ENCODE measurements around the gene NXPH4. TPM values are rescaled to one million over a fixed set of nuclear protein-coding genes. Genes with fewer than 3 reads are reported as not detected.
A peak's percentile ranks its signal among the peaks of the same experiment; 100 is the strongest.

The NXPH4 gene
- total RNA-seq, 1 donor from 2014 or later = not detected

GRCh38 chr12:57216921-57217879, 606 bp downstream of the NXPH4 start:
- H3K4me1 Mint-ChIP-seq (ENCODE audit: unreplicated experiment) = peaks cover 20% of the 10 kb centered on the region
- DNase-seq (ENCODE audit: low spot score) = no peak

DNA sequence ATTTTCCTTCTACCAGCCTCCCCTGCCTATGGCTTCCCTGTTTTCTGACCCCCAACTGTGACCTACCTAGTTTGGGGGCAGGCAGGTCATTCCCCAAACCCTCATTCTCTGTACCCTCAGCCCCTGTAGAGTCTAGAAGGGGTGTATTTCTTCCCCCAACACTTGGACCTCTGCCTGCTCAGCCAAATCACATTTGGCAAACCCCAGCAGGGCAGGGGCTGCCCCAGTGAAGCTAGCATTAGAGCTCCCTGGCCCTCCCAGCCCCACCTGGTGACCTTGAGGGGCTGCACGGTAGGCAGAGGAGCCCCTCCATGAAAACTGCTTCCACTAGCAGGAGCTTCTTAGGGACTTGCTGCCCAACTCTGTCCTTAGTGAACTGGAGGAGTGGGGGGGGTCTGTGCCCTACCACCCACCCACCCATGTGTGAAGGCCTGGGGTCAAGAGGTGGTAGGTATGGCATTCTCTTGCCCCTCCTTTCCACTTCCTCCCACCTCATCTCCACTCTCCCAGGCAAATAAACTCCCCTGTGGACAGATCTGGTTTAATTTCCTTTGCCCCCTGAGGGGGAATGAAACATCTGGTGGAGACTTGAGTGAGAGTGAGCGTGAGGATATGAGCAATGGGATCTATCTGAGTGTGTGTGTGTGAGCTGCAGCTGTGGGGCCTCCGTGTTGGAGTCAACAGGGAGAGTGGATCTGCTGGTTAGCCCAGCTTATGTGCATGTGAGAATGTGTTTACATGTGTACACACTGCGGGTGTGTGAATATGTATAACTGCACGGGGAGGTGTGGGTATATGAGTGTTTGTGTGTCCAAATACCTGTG, 1.6 kb downstream of the NXPH4 start:
- no peak for TF ChIP-seq CTCF (IDR thresholded peaks at IDR 0.05; ENCODE audit: unreplicated experiment)
- Mint-ChIP-seq H3K4me1 (ENCODE audit: unreplicated experiment) (peaks cover 20% of the 10 kb centered on the region), H3K27me3 (ENCODE audit: unreplicated experiment) (peaks cover 55% of the 10 kb centered on the region), H3K27ac (ENCODE audit: unreplicated experiment) (peak overlapping the region; percentile 15), H3K9me3 (ENCODE audit: unreplicated experiment) (no peaks in the 10 kb centered on the region), H3K4me3 (ENCODE audit: unreplicated experiment) (peak overlapping the region; percentile 17), H3K36me3 (ENCODE audit: low read depth, unreplicated experiment) (peaks cover 19% of the 10 kb centered on the region)
- DNase-seq (ENCODE audit: low spot score) = no peak

More at GRCh38 chr12:57216921-57217879, 606 bp downstream of the NXPH4 start:
- Mint-ChIP-seq H3K27ac (ENCODE audit: unreplicated experiment) (no peak overlapping the region), H3K9me3 (ENCODE audit: unreplicated experiment) (no peaks in the 10 kb centered on the region), H3K27me3 (ENCODE audit: unreplicated experiment) (peaks cover 51% of the 10 kb centered on the region), H3K4me3 (ENCODE audit: unreplicated experiment) (peak overlapping the region; percentile 16), H3K36me3 (ENCODE audit: low read depth, unreplicated experiment) (peaks cover 19% of the 10 kb centered on the region)
- TF ChIP-seq CTCF (IDR thresholded peaks at IDR 0.05; ENCODE audit: unreplicated experiment) = no peak

DNA sequence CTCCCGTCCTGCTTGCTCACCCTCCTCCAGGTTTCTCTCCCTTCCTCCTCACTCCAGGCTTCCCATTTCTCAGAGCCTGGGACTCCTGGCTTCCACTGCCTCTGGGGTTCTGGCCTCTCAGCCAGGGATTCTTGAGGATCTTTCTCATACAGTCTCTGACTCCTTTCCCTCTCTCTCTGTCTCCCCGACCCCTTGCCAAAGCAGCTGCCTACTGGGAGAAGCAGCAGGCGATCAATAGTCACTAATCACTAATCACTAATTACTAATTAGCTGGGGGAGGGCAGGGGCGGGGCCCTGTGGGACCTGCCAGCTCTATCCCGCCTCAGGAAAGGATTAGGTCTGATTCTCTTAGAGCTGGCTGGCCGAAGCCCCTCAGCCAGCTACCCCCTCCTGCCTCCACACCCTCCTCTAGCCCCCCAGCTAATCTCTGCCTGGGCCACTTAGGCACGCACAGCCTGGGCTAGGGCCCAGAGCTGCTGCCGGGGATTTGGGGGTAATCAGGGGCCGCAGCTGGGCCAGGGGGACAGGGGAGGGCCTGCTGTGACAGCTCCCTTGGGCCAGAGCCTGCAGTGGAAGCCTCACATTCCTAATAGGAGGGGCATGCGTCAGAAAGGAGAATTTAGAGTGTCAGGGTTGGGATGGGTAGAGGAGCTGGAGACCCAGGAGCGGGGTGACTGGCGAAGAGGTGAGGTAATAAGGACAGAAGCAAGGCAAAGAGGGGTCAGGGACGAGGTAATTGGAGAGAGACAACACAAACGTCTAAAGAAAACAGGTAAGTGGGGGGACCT, 2.8 kb downstream of the NXPH4 start:
- Mint-ChIP-seq H3K27ac (ENCODE audit: unreplicated experiment) (no peak overlapping the region), H3K4me1 (ENCODE audit: unreplicated experiment) (peaks cover 15% of the 10 kb centered on the region), H3K27me3 (ENCODE audit: unreplicated experiment) (peaks cover 56% of the 10 kb centered on the region), H3K36me3 (ENCODE audit: low read depth, unreplicated experiment) (peaks cover 19% of the 10 kb centered on the region), H3K9me3 (ENCODE audit: unreplicated experiment) (no peaks in the 10 kb centered on the region), H3K4me3 (ENCODE audit: unreplicated experiment) (no peak overlapping the region)
- no peak for DNase-seq (ENCODE audit: low spot score)
- no peak for TF ChIP-seq CTCF (IDR thresholded peaks at IDR 0.05; ENCODE audit: unreplicated experiment)

- TF ChIP-seq CTCF (IDR thresholded peaks at IDR 0.05; ENCODE audit: unreplicated experiment) = no peak
- Mint-ChIP-seq H3K9me3 (ENCODE audit: unreplicated experiment) (no peaks in the 10 kb centered on the region), H3K27me3 (ENCODE audit: unreplicated experiment) (peaks cover 52% of the 10 kb centered on the region), H3K36me3 (ENCODE audit: low read depth, unreplicated experiment) (peaks cover 14% of the 10 kb centered on the region), H3K4me1 (ENCODE audit: unreplicated experiment) (peaks cover 12% of the 10 kb centered on the region), H3K4me3 (ENCODE audit: unreplicated experiment) (no peak overlapping the region), H3K27ac (ENCODE audit: unreplicated experiment) (no peak overlapping the region)
- no peak for DNase-seq (ENCODE audit: low spot score)
Observed at GRCh38 chr12:57219993-57220754, 3.6 kb downstream of the NXPH4 start.

All from endothelial cell (in vitro differentiated cells).